HepG2 (cell line): ENCODE measurements around the gene ZNF618. TPM values are rescaled to one million over a fixed set of nuclear protein-coding genes. Genes with fewer than 3 reads are reported as not detected.

Experiments used
- ATAC-seq: fragments of 200-7000 bp; cut with Tn5 transposase; 3 replicates; pipeline ENCODE4 v1.9.1; 2020; ENCODE audit warnings: mild to moderate bottlenecking, moderate library complexity
- BruUV-seq: library from RNA; stranded (reverse); fragments of 400-500 nt; replicated peaks from 2 replicates; lab custom pipeline; 2021; lab: Mats Ljungman, UMichigan
- CTCF ChIA-PET: fragments of 300-600 bp; formaldehyde crosslinking; extraction: SDS; loops from one replicate; lab custom pipeline; 2021; ENCODE audit warnings: low total read pairs, inconsistent platforms, low intra/inter-chr PET ratio; lab: Yijun Ruan, JAX
- POLR2A ChIA-PET: fragments of 350-600 bp; sonication (Branson Sonifier 250); formaldehyde crosslinking; loops from one replicate; lab custom pipeline; 2020; ENCODE audit warnings: antibody characterized with exemption, inconsistent platforms; lab: Yijun Ruan, JAX
- DNase-seq: peaks from one replicate; pipeline ENCODE4 v3.0.0-alpha.2; 2015; ENCODE audit warnings: low spot score
- FAIRE-seq: peaks from 3 replicates; lab custom pipeline; 2011; peaks lifted over from hg19 to GRCh38; lab: Jason Lieb, UNC
- H2AFZ ChIP-seq: one replicate; pipeline ENCODE4 v1.6.1; 2011; ENCODE audit warnings: low read length, inconsistent platforms
- H3K27ac ChIP-seq: fragments of 300-600 bp; 3 replicates; pipeline ENCODE4 v1.8.0; 2011; ENCODE audit warnings: mixed run types, mild to moderate bottlenecking, mixed read lengths, low read length, inconsistent platforms; ENCODE audit not compliant: insufficient read depth; ENCODE audit errors: extremely low read length
- H3K27me3 ChIP-seq, 2 experiments: fragments of 200-600 bp in 1 of 2; 2 replicates in 1 of 2; 3 replicates in 1 of 2; pipeline versions ENCODE4 v1.6.0 to v1.8.0; 2011; ENCODE audit warnings: low read length in 2 of 2, mild to moderate bottlenecking in 2 of 2, moderate library complexity in 2 of 2, inconsistent platforms in 1 of 2; ENCODE audit not compliant: insufficient read depth in 2 of 2, control insufficient read depth in 1 of 2
- H3K36me3 ChIP-seq, 2 experiments: fragments of 200-600 bp in 1 of 2; replicated peaks in 1 of 2; 2 replicates in 1 of 2; 3 replicates in 1 of 2; pipeline versions ENCODE4 v1.5.1 to v1.8.0; 2011; ENCODE audit warnings: low read length in 2 of 2, inconsistent platforms in 1 of 2; ENCODE audit not compliant: insufficient read depth in 2 of 2, control insufficient read depth in 1 of 2
- H3K4me1 ChIP-seq: 2 replicates; pipeline ENCODE4 v1.5.1; 2012; ENCODE audit warnings: low read length, inconsistent platforms; ENCODE audit not compliant: insufficient read depth
- H3K4me2 ChIP-seq: 2 replicates; pipeline ENCODE4 v1.6.0; 2011; ENCODE audit warnings: low read depth, low read length, inconsistent platforms
- H3K4me3 ChIP-seq, 3 experiments: fragments of 200-600 bp in 1 of 3; sonication (generic), shearing (Covaris generic) in 1 of 3; replicated peaks in 1 of 3; 2 replicates each; pipeline ENCODE4 v1.5.1; 2011 to 2016; ENCODE audit warnings: low read length in 3 of 3, inconsistent platforms in 2 of 3, low read depth in 2 of 3, mild to moderate bottlenecking in 2 of 3, control low read depth in 1 of 3, mixed read lengths in 1 of 3; ENCODE audit not compliant: insufficient read depth in 1 of 3
- H3K79me2 ChIP-seq: one replicate; pipeline ENCODE4 v1.6.1; 2011; ENCODE audit warnings: low read length, inconsistent platforms; ENCODE audit not compliant: insufficient read depth
- H3K9ac ChIP-seq: 2 replicates; pipeline ENCODE4 v1.6.0; 2011; ENCODE audit warnings: mild to moderate bottlenecking, low read depth, low read length, inconsistent platforms; ENCODE audit not compliant: insufficient read depth
- H3K9me3 ChIP-seq: 2 replicates; pipeline ENCODE4 v1.5.1; 2012; ENCODE audit warnings: mild to moderate bottlenecking, low read length
- H4K20me1 ChIP-seq: 2 replicates; pipeline ENCODE4 v1.6.0; 2011; ENCODE audit warnings: inconsistent platforms, mild to moderate bottlenecking, low read length, moderate library complexity; ENCODE audit not compliant: insufficient read depth
- ATF1 ChIP-seq: IDR thresholded peaks from 2 replicates; pipeline ENCODE4 v1.6.1; 2016; ENCODE audit warnings: mild to moderate bottlenecking, control low read depth
- CERS6 ChIP-seq: sonication (generic); formaldehyde crosslinking; IDR thresholded peaks from 2 replicates; pipeline ENCODE4 v1.5.0; 2020; ENCODE audit warnings: missing genetic modification reagents
- CHCHD3 ChIP-seq: sonication (generic); formaldehyde crosslinking; IDR thresholded peaks from 2 replicates; pipeline ENCODE4 v1.8.0; 2022; ENCODE audit warnings: mild to moderate bottlenecking, missing genetic modification reagents, moderate library complexity
- FOXO1 ChIP-seq: sonication (generic); formaldehyde crosslinking; IDR thresholded peaks from 2 replicates; pipeline ENCODE4 v1.4.0; 2020; ENCODE audit warnings: missing genetic modification reagents
- IKZF4 ChIP-seq: sonication (generic); formaldehyde crosslinking; IDR thresholded peaks from 2 replicates; pipeline ENCODE4 v1.5.1; 2020; ENCODE audit warnings: borderline replicate concordance, mild to moderate bottlenecking, low read depth, missing genetic modification reagents; ENCODE audit errors: not compliant biosample characterization
- NBN ChIP-seq: fragments of 450-650 bp; conservative IDR thresholded peaks from 2 replicates; pipeline ENCODE4 v1.6.1; 2017
- ONECUT2 ChIP-seq: sonication (generic); formaldehyde crosslinking; IDR thresholded peaks from 2 replicates; pipeline ENCODE4 v1.4.0; 2020; ENCODE audit warnings: missing genetic modification reagents
- SPEN ChIP-seq: sonication (generic); formaldehyde crosslinking; IDR thresholded peaks from 2 replicates; pipeline ENCODE4 v1.5.1; 2020; ENCODE audit warnings: low read depth, mild to moderate bottlenecking, missing genetic modification reagents
- TOE1 ChIP-seq: sonication (generic); formaldehyde crosslinking; IDR thresholded peaks from 2 replicates; pipeline ENCODE4 v1.4.0; 2020; ENCODE audit warnings: mild to moderate bottlenecking, missing genetic modification reagents
- ZNF263 ChIP-seq: sonication (generic); formaldehyde crosslinking; IDR thresholded peaks from 2 replicates; pipeline ENCODE4 v1.4.0; 2020; ENCODE audit warnings: missing genetic modification reagents
- ZNF3 ChIP-seq: IDR thresholded peaks from 2 replicates; pipeline ENCODE4 v1.7.0; 2017; ENCODE audit warnings: inconsistent platforms
- ZNF33B ChIP-seq: sonication (generic); formaldehyde crosslinking; IDR thresholded peaks from 2 replicates; pipeline ENCODE4 v1.5.1; 2020; ENCODE audit warnings: mild to moderate bottlenecking, missing genetic modification reagents
- WGBS: methylation state at CpG from one replicate; pipeline ENCODE4 v1.1.6; 2017; ENCODE audit warnings: low lambda C conversion rate; 5-methylcytosine and 5-hydroxymethylcytosine counted together
- in situ Hi-C: cut with HindIII; loops from 2 replicates; pipeline ENCODE4 v1.10.0; 2017; ENCODE audit warnings: low pct_unique_long_range_greater_than_20kb; ENCODE audit not compliant: extremely low pct_ligation_motif_present
- intact Hi-C: fragments of 100-400 bp; cut with micrococcal nuclease; formaldehyde crosslinking; loops from one replicate; pipeline ENCODE4 v1.10.0; 2022; ENCODE audit not compliant: unreplicated experiment
- polyA plus RNA-seq, 8 experiments: library from polyadenylated mRNA; depleted of rRNA in 3 of 8; stranded (reverse) in 7 of 8; unstranded in 1 of 8; fragments of >200 nt; fragmentation: Illumina TruSeq in 4 of 8; extraction: Trizol in 4 of 8; gene quantifications; 2 replicates each; pipeline versions ENCODE4 v1.2.1 to v1.2.3, GENCODE V29; 2011 to 2016; ENCODE audit warnings: low read depth in 4 of 8, missing spikeins in 1 of 8, mixed read lengths in 1 of 8; ENCODE audit not compliant: insufficient read depth in 1 of 8
- total RNA-seq, 5 experiments: library from RNA; depleted of rRNA; stranded (reverse); fragments of >200 nt; fragmentation: Illumina TruSeq; extraction: Trizol; gene quantifications; 2 replicates each; pipeline ENCODE4 v1.2.3, GENCODE V29; 2016; ENCODE audit warnings: low read depth in 1 of 5
- TF ChIP-seq, protein P1 (sequence below): sonication (generic); formaldehyde crosslinking; IDR thresholded peaks from 2 replicates; pipeline ENCODE4 v1.8.1; 2023; ENCODE audit warnings: missing genetic modification reagents, mild to moderate bottlenecking, borderline replicate concordance
- TF ChIP-seq, protein P2 (sequence below): sonication (generic); formaldehyde crosslinking; IDR thresholded peaks from 2 replicates; pipeline ENCODE4 v1.8.0; 2022; ENCODE audit warnings: missing genetic modification reagents, mild to moderate bottlenecking, moderate library complexity, borderline replicate concordance

Gene ZNF618
- total and polyA plus RNA-seq, 2 of the 13 experiments (the other 11 are each of a cell fraction or from before 2014, with no cell fraction given), result 0.07 TPM

GRCh38 chr9:114087721-114088120, 211.6 kb downstream of the ZNF618 start:
- H4K20me1 ChIP-seq, result no peaks in the 10 kb centered on the region
- intact Hi-C loops (no loop called here), in situ Hi-C loops (no loop called here)
- H3K36me3 ChIP-seq, result no peaks in the 10 kb centered on the region
- no peak for TF ChIP-seq CERS6 (CRISPR knock-in tag)
- TF ChIP-seq CHCHD3 (CRISPR knock-in tag), result no peak
- TF ChIP-seq, protein P1, sequence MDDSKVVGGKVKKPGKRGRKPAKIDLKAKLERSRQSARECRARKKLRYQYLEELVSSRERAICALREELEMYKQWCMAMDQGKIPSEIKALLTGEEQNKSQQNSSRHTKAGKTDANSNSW (CRISPR knock-in tag), result no peak
- TF ChIP-seq IKZF4 (CRISPR knock-in tag), result no peak
- no peak for TF ChIP-seq ZNF263 (CRISPR knock-in tag)
- no peak for TF ChIP-seq ATF1 (CRISPR knock-in tag)
- TF ChIP-seq TOE1, result no peak
- no peak for TF ChIP-seq SPEN
- TF ChIP-seq, protein P2, sequence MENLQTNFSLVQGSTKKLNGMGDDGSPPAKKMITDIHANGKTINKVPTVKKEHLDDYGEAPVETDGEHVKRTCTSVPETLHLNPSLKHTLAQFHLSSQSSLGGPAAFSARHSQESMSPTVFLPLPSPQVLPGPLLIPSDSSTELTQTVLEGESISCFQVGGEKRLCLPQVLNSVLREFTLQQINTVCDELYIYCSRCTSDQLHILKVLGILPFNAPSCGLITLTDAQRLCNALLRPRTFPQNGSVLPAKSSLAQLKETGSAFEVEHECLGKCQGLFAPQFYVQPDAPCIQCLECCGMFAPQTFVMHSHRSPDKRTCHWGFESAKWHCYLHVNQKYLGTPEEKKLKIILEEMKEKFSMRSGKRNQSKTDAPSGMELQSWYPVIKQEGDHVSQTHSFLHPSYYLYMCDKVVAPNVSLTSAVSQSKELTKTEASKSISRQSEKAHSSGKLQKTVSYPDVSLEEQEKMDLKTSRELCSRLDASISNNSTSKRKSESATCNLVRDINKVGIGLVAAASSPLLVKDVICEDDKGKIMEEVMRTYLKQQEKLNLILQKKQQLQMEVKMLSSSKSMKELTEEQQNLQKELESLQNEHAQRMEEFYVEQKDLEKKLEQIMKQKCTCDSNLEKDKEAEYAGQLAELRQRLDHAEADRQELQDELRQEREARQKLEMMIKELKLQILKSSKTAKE (CRISPR knock-in tag), result no peak
- no peak for TF ChIP-seq ONECUT2 (CRISPR knock-in tag)
- TF ChIP-seq FOXO1 (CRISPR knock-in tag), result no peak
- TF ChIP-seq ZNF33B (CRISPR knock-in tag), result no peak
- TF ChIP-seq NBN, result no peak
- TF ChIP-seq ZNF3 (CRISPR knock-in tag), result no peak
- TF ChIP-seq, all 625 proteins: peak for 0
- no peak for ATAC-seq
- Histone ChIP-seq H3K4me3 (no peak overlapping the region), H2AFZ (no peak overlapping the region), H3K79me2 (no peaks in the 10 kb centered on the region), H3K9ac (no peak overlapping the region), H3K27ac (no peak overlapping the region), H3K4me1 (peaks cover 39% of the 10 kb centered on the region), H3K27me3 (no peaks in the 10 kb centered on the region), H3K9me3 (no peaks in the 10 kb centered on the region), H3K4me2 (no peak overlapping the region)
- BruUV-seq, result no TSS peak
- no peak for FAIRE-seq
- 87% methylated on average over 6 of the region's 7 CpGs for WGBS
- ChIA-PET POLR2A (interaction anchor here (2.6 kb wide), 1 partner anchor 12 kb away, joined by 8 read pairs; the partner anchor contains the start of gene KIF12), CTCF (no interaction called here)
- DNase-seq, result no peak
